A204.1 (cell line): ENCODE data around the gene OCIAD2.
"Not testable (repeated sequence)": the region's sequence is repeated elsewhere in the genome, so short reads cannot be mapped to it uniquely, and the experiment has no call there.

ENCODE experiments used
- FAIRE-seq: peaks from 2 replicates; lab custom pipeline; 2012; peaks lifted over from hg19 to GRCh38; lab: Jason Lieb, UNC

OCIAD2 gene

DNA sequence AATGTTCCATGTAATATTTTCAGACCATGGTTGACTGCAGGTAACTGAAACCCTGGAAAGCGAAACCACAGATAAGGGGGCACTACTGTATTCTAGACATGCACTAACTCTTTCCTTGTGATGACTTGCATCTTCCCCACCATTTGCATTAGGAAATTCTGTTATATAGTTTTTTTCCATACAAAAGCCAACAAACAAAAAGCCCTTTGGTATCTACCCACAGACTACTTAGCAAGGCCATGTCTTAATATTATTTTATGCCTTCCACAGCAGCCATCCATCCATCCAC lies 52.2 kb downstream of the OCIAD2 start:
- FAIRE-seq = no peak

DNA sequence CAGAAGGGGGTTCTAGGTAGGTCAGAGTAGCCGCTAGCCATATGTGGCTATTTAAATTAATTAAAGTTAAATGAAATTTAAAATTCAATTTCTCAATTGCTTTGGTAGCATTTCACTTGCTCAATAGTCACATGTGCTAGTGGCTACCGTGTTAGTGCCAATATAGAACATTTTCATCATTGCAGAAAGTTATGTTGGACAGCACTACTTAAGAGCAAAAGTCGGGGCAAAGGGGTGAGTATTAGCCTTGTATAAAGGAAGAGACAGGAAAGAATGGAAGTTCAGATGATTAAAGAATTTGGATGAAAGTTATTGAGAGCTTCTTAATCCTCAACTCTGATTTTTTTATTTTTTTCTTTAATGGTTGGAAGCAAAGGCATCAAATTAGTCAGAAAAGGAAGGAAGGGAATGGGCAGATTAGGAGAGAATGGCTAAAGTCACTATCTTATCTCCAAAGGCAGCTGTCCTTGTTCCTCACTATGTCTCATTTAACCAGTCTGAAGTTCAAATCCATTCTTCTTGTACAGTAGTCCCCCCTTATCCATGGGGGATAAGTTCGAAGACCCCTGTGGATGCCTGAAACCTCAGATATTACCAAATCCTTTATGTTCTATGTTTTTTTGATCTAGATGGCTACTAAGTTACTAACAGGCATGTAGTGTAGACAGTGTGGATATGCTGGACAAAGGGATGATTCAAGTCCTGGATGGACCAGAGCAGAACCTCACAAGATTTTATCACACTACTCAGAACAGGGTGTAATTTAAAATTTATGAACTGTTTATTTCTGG lies 52.8 kb downstream of the OCIAD2 start:
- no peak for FAIRE-seq

DNA sequence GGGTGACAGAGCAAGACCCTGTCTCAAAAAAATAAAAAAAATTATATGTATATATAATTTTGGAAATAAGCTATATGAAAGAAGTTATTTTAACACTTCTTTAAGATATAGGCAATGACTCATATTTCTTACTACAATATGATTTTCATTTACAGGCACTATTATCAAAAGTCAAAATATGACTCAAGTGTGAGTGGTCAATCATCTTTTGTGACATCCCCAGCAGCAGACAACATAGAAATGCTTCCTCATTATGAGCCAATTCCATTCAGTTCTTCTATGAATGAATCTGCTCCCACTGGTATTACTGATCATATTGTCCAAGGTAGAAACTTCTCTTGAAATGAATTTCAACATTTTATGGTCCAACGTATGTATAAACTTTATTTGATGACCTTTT lies 54.9 kb downstream of the OCIAD2 start:
- FAIRE-seq = no peak

DNA sequence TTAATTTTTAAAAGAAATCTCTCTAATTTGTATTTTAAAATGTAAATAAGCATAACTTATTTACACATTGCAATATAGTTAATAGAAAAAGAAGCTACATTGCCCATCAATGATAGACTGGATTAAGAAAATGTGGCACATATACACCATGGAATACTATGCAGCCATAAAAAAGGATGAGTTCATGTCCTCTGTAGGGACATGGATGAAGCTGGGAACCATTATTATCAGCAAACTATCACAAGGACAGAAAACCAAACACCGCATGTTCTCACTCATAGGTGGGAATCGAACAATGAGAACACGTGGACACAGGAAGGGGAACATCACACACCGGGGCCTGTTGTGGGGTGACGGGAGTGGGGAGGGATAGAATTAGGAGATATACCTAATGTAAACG lies 57.8 kb downstream of the OCIAD2 start:
- not testable (repeated sequence) for FAIRE-seq

DNA sequence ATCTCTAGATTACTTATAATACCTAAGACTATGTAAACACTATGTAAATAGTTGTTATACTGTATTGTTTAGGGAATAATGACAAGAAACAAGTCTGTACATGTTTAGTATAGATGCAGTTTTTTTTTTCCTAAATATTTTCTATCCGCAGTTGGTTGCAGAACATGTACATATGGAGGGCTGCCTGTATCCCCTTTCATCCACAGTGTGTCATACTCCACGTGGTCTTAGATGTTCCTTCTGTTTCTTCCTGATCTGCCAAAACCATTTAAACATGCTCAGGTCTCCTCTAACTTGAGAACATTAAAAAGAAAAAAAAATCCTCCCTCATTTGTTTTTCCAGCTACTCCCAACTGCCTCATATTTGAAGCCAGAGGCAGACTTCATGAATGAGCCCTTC lies 61.7 kb downstream of the OCIAD2 start:
- no peak for FAIRE-seq

DNA sequence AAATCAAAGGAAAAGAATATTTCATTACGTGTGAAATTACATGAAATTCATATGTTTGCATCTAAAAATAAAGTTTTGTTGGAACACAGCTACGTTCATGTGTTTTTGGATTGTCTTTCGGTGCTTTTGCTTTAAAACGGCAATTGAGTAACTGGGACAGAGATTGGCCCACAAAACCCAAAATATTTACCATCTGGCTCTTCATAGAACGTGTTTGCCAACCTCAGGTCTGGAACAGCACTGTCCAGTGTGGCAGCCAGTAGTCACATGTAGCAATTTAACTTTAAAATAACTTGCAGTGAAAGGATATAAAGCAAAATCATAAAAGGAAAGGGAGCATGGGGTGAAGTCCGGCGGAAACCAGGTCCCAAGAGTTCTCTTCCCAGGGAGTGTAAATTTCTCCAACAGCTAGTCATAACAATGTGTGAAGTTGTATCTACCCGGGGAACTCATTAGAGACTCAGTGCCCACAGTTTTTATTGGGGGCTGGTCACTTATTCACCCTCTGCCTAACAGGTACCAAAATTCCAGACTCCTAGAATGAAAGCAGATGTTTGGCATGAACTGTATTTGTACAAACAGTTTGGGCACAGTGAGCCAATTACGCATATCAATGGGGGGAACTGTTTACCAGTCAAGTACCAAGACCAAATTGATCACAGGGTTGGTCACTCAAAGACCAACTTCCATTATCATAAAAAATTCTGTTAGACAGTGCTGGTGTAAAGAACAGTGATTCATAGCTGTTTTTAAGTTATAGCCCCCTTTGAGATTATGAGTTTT lies 65.3 kb downstream of the OCIAD2 start:
- FAIRE-seq = no peak

DNA sequence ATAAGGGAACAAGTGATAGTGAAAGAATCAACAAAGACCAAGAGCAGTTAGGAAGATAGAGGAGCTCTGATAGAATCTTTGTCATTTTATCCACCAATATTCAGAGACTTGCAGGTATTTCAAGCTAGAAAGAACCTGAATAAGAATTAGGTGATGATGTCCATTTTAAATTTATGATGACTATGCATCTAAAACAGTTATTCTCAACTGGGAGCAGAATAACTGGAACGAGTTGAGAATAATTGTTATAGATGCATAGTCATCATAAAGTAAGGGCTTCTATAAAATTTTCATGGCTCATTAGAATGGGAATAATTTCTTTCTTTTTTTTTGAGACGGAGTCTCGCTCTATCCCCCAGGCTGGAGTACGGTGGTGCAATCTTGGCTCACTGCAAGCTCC lies 69.9 kb downstream of the OCIAD2 start:
- no peak for FAIRE-seq
